GM06990 (cell line): ENCODE data around the gene ASIC2.

Experiments used
- DNase-seq: peaks from one replicate; pipeline ENCODE4 v3.0.0-alpha.2; 2011; ENCODE audit not compliant: insufficient read length; ENCODE audit errors: extremely low read depth
- H3K27me3 ChIP-seq: replicated peaks from 2 replicates; pipeline ENCODE4 v1.6.0; 2011; ENCODE audit warnings: low read length; ENCODE audit not compliant: control insufficient read depth, insufficient read depth
- H3K36me3 ChIP-seq: 2 replicates; pipeline ENCODE4 v1.5.1; 2011; ENCODE audit warnings: low read length; ENCODE audit not compliant: control insufficient read depth, insufficient read depth
- H3K4me3 ChIP-seq: replicated peaks from 2 replicates; pipeline ENCODE4 v1.5.1; 2011; ENCODE audit warnings: low read depth, mild to moderate bottlenecking, control low read depth, low read length
- TF ChIP-seq, protein P1 (sequence below): IDR thresholded peaks from 2 replicates; pipeline ENCODE4 v1.5.1; 2011; ENCODE audit warnings: low read length, control low read depth, mild to moderate bottlenecking, inconsistent platforms; ENCODE audit not compliant: insufficient read depth, poor library complexity, severe bottlenecking

ASIC2 gene

DNA sequence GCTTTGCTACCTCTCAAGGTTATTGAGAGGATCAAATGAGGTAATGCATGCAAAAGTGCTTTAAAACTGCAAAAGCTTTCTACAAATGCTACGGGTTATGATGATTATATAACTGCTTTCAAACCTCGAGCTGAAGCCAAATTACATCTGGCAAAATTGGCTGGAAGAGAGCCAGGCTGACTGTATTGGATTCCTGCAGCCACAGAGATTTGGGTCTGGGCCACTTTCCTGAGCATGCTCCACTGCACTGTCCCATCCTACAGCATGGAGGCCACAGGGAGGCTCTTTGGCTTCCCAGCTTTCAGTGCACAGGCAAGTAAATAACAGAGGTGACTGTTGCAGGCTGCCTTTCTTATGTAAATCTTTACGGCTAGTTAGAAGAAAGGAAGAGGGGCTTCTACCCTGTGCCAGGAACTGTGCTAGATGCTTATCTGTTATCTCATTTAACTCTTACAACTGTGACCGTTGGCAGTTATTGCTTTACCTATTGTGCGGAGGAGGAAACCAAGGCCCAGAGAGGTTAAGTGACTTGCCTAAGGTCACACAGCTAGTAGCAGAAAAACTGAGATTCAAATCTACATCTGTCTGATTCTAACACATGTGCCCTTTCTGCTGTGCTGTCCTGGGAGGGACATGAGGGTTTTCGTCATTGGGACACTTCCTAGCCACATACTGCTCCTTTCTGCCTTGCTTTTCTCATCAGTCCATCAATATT is 179.7 kb downstream of the ASIC2 start:
- no peaks in the 10 kb centered on the region for H3K36me3 ChIP-seq
- no peaks in the 10 kb centered on the region; the same call in none of the 2 replicates for H3K27me3 ChIP-seq
- DNase-seq: no peak
- H3K4me3 ChIP-seq: no peak overlapping the region
- TF ChIP-seq, protein P1, sequence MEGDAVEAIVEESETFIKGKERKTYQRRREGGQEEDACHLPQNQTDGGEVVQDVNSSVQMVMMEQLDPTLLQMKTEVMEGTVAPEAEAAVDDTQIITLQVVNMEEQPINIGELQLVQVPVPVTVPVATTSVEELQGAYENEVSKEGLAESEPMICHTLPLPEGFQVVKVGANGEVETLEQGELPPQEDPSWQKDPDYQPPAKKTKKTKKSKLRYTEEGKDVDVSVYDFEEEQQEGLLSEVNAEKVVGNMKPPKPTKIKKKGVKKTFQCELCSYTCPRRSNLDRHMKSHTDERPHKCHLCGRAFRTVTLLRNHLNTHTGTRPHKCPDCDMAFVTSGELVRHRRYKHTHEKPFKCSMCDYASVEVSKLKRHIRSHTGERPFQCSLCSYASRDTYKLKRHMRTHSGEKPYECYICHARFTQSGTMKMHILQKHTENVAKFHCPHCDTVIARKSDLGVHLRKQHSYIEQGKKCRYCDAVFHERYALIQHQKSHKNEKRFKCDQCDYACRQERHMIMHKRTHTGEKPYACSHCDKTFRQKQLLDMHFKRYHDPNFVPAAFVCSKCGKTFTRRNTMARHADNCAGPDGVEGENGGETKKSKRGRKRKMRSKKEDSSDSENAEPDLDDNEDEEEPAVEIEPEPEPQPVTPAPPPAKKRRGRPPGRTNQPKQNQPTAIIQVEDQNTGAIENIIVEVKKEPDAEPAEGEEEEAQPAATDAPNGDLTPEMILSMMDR: no peak

DNA sequence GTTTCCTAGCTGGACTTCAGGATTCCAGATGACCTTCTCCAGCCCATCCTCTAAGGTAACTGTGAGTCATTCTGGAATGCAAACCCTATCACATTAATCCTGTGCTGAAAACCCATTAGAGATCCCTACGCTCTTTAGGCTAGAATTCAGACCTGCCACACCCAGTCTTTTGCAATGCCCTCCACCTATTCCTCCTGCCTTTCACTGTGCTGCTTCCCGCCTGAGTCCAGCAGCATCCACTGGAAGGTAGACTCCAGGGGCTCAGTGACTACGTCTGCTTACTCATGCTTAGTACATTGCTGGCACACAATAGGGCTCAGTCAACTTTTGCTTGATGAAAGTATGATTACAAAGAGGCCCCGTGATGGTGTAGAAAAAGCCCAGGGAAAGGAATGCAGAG is 180.3 kb downstream of the ASIC2 start:
- no peak for DNase-seq
- TF ChIP-seq, protein P1: no peak
- no peaks in the 10 kb centered on the region for H3K36me3 ChIP-seq
- H3K27me3 ChIP-seq: no peaks in the 10 kb centered on the region; the same call in none of the 2 replicates
- no peak overlapping the region for H3K4me3 ChIP-seq

DNA sequence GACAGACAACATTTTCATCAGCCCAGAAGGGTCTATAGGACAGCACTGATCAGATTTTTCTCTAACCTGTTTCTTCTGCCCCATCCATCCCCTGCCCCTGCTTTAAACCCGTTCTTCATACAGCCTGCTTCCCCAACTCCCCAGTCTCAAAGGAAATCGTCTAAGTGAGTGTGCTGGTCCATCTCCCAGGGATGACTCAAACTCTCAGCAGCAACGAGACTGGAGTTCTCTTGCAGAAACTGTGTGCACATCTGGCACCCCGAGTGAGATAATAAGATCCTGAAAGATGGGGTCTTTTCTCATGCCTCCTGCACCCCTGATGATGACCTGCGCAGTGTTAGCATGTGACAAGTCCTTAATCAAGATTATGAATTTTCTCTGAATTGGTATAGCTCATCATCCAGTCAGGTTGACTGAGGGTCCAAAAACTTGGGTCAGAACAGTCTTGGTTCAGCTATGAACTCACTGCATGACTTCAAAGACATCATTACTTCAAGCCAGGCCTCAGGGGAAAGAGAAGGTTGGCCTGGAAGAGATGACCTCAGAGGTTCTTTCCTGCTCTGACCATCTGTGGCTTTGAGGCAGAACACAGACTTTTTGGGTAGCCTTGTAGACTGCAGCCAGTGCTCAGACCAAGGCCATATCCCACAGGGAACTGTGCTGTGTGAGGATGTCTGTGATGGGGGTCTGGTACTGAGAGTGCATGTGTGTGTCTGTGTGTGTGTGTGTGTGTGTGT is 183.6 kb downstream of the ASIC2 start:
- no peak overlapping the region for H3K4me3 ChIP-seq
- no peaks in the 10 kb centered on the region for H3K36me3 ChIP-seq
- H3K27me3 ChIP-seq: no peaks in the 10 kb centered on the region; the same call in none of the 2 replicates
- DNase-seq: no peak
- TF ChIP-seq, protein P1: no peak

DNA sequence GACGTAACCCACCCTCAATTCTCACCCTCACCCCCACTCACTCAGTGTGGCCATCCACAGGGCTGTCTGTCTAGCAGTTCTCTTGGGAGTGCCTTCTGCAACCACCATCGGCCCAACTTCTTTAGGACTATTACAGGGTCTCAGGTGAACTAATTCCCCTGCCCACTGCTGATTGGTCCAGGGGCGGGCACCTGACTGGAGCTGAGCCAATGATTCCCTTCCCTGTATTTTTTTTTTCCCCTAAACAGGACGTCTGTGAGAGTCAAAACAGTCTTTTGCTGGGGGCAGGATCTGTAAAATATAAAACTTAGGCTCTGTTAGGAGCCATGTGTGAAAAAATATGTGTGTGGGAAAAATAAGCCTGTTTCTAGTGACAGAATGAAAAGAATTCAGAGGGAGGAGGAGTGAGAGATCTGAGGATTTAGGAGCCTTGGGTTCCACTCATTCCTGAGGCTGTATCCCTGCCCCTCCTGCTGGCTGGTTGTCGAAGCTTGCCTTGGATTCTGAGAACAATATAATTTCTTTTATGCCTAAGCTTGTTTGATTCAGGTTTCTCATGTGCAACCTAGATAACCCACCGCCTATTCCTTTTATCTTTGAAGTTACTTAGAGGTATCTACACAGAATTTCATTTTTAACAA is 186.4 kb downstream of the ASIC2 start:
- DNase-seq: no peak
- Histone ChIP-seq H3K4me3 (no peak overlapping the region), H3K27me3 (no peaks in the 10 kb centered on the region; the same call in none of the 2 replicates), H3K36me3 (no peaks in the 10 kb centered on the region)
- TF ChIP-seq, protein P1: no peak

DNA sequence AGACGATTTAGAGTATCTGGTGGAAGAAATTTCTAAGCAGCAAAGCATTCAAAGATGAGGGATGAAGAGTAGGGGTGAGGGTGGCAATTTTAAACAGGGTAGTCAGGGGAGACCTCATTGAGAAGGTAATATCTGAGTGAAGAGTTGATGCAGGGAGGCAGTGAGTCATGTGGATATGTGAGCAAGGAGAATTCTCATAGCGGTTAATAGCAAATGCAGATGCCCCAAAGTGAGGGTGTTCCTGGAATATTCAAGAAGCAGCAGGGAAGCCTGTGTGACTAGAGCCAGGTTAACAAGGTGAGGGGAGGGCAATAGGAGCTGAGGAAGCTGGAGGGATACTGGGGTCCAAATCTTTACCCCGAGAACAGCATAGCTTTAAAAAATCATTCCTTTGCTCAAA is 187.2 kb downstream of the ASIC2 start:
- TF ChIP-seq, protein P1: no peak
- Histone ChIP-seq H3K4me3 (no peak overlapping the region), H3K27me3 (no peaks in the 10 kb centered on the region; the same call in 1 of the 2 replicates), H3K36me3 (no peaks in the 10 kb centered on the region)
- no peak for DNase-seq
